H1 (cell line): ENCODE measurements around the gene WDR59. TPM values are rescaled to one million over a fixed set of nuclear protein-coding genes. Genes with fewer than 3 reads are reported as not detected.

Source experiments
- CTCF ChIA-PET: fragments of 300-600 bp; sonication (Branson Sonifier 250); formaldehyde crosslinking; loops from one replicate; lab custom pipeline; 2021; ENCODE audit not compliant: partially characterized antibody; lab: Charles Lee
- POLR2A ChIA-PET: fragments of 300-600 bp; sonication (Branson Sonifier 250); formaldehyde crosslinking; loops from one replicate; lab custom pipeline; 2021; ENCODE audit warnings: inconsistent platforms; ENCODE audit not compliant: partially characterized antibody; lab: Charles Lee
- DNase-seq, 2 experiments: peaks; one replicate each; pipeline versions ENCODE4 v3.0.0 to v3.0.0-alpha.2; 2010 to 2022; ENCODE audit warnings: low spot score in 2 of 2, low read depth in 1 of 2, mixed read lengths in 1 of 2
- FAIRE-seq: peaks from 2 replicates; lab custom pipeline; 2011; peaks lifted over from hg19 to GRCh38; lab: Jason Lieb, UNC
- H2AFZ ChIP-seq: 2 replicates; pipeline ENCODE4 v1.8.1; 2012; ENCODE audit warnings: low read length, inconsistent platforms
- H2AK5ac ChIP-seq: 2 replicates; pipeline ENCODE4 v1.6.1; 2013; ENCODE audit warnings: low read depth, low read length
- H2BK120ac ChIP-seq: replicated peaks from 2 replicates; pipeline ENCODE3; 2013; ENCODE audit warnings: low read depth, low read length, inconsistent platforms
- H2BK12ac ChIP-seq: 2 replicates; pipeline ENCODE4 v1.6.1; 2013; ENCODE audit warnings: low read depth, low read length
- H2BK15ac ChIP-seq: 2 replicates; pipeline ENCODE4 v1.6.1; 2013; ENCODE audit warnings: low read length
- H2BK20ac ChIP-seq: 2 replicates; pipeline ENCODE4 v1.6.1; 2013; ENCODE audit warnings: low read length
- H2BK5ac ChIP-seq: 2 replicates; pipeline ENCODE4 v1.6.1; 2013; ENCODE audit warnings: low read depth, low read length
- H3K14ac ChIP-seq: 2 replicates; pipeline ENCODE4 v1.6.1; 2013; ENCODE audit warnings: inconsistent platforms; ENCODE audit not compliant: insufficient read length
- H3K18ac ChIP-seq: 2 replicates; pipeline ENCODE4 v1.6.1; 2013; ENCODE audit warnings: low read length; ENCODE audit errors: extremely low read depth
- H3K23ac ChIP-seq: 2 replicates; pipeline ENCODE4 v1.6.1; 2013; ENCODE audit warnings: inconsistent platforms; ENCODE audit not compliant: insufficient read length
- H3K23me2 ChIP-seq: 2 replicates; pipeline ENCODE4 v1.6.1; 2013; ENCODE audit warnings: low read depth, low read length
- H3K27ac ChIP-seq: 2 replicates; pipeline ENCODE4 v1.6.1; 2011; ENCODE audit warnings: low read depth, low read length, inconsistent platforms
- H3K27me3 ChIP-seq, 4 experiments: replicated peaks in 1 of 4; 1 replicate in 1 of 4; 2 replicates in 3 of 4; pipeline versions ENCODE4 v1.6.1 to v1.8.1; 2011 to 2013; ENCODE audit warnings: low read length in 3 of 4, mild to moderate bottlenecking in 3 of 4, inconsistent platforms in 2 of 4, mixed read lengths in 2 of 4, moderate library complexity in 1 of 4; ENCODE audit not compliant: control insufficient read depth in 3 of 4, insufficient read depth in 3 of 4; ENCODE audit errors: extremely low read depth in 1 of 4
- H3K36me3 ChIP-seq, 4 experiments: 2 replicates each; pipeline versions ENCODE4 v1.6.1 to v1.8.1; 2011 to 2013; ENCODE audit warnings: mild to moderate bottlenecking in 4 of 4, low read length in 3 of 4, moderate library complexity in 2 of 4, control low read depth in 1 of 4, inconsistent platforms in 1 of 4; ENCODE audit not compliant: insufficient read depth in 4 of 4, control insufficient read depth in 2 of 4
- H3K4ac ChIP-seq: replicated peaks from 2 replicates; pipeline ENCODE3; 2013; ENCODE audit warnings: low read length, low read depth, mixed read lengths, inconsistent platforms; ENCODE audit not compliant: insufficient read length
- H3K4me1 ChIP-seq, 4 experiments: replicated peaks in 1 of 4; 1 replicate in 1 of 4; 2 replicates in 3 of 4; pipeline versions ENCODE4 v1.6.1 to v1.8.1; 2011 to 2013; ENCODE audit warnings: low read length in 3 of 4, inconsistent platforms in 2 of 4, mixed read lengths in 1 of 4; ENCODE audit not compliant: insufficient read depth in 4 of 4, control insufficient read depth in 3 of 4
- H3K4me2 ChIP-seq, 2 experiments: 2 replicates each; pipeline versions ENCODE4 v1.6.1 to v1.8.1; 2011 to 2013; ENCODE audit warnings: low read depth in 2 of 2, low read length in 2 of 2, control low read depth in 1 of 2, inconsistent platforms in 1 of 2, mild to moderate bottlenecking in 1 of 2; ENCODE audit not compliant: insufficient read depth in 1 of 2
- H3K4me3 ChIP-seq, 4 experiments: fragments of 200-600, 300-600 bp in 1 of 4; sonication (generic), shearing (Covaris generic), sonication (Bioruptor Twin) in 1 of 4; 2 replicates each; pipeline versions ENCODE4 v1.5.1 to v1.8.1; 2011 to 2016; ENCODE audit warnings: low read length in 4 of 4, low read depth in 3 of 4, control low read depth in 2 of 4, inconsistent platforms in 2 of 4, mild to moderate bottlenecking in 2 of 4, mixed read lengths in 1 of 4, moderate library complexity in 1 of 4; ENCODE audit not compliant: insufficient read depth in 2 of 4; ENCODE audit errors: extremely low read depth in 1 of 4
- H3K56ac ChIP-seq: replicated peaks from 2 replicates; pipeline ENCODE3; 2013; ENCODE audit warnings: low read depth, mild to moderate bottlenecking, mixed read lengths, low read length, inconsistent platforms; ENCODE audit not compliant: insufficient read length
- H3K79me1 ChIP-seq: 2 replicates; pipeline ENCODE4 v1.6.1; 2013; ENCODE audit warnings: low read depth, low read length, control low read depth
- H3K79me2 ChIP-seq, 2 experiments: 2 replicates each; pipeline versions ENCODE4 v1.6.1 to v1.8.1; 2012 to 2013; ENCODE audit warnings: low read length in 2 of 2, mild to moderate bottlenecking in 2 of 2, inconsistent platforms in 1 of 2; ENCODE audit not compliant: insufficient read depth in 2 of 2, control insufficient read depth in 1 of 2
- H3K9ac ChIP-seq, 4 experiments: replicated peaks in 1 of 4; 1 replicate in 1 of 4; 2 replicates in 3 of 4; pipeline versions ENCODE4 v1.6.1 to v1.8.1; 2011 to 2013; ENCODE audit warnings: low read depth in 3 of 4, low read length in 3 of 4, control low read depth in 2 of 4, mild to moderate bottlenecking in 2 of 4, moderate library complexity in 2 of 4, inconsistent platforms in 1 of 4; ENCODE audit errors: extremely low read depth in 1 of 4
- H3K9me3 ChIP-seq, 2 experiments: 2 replicates each; pipeline versions ENCODE4 v1.6.1 to v1.8.1; 2012 to 2013; ENCODE audit warnings: mild to moderate bottlenecking in 2 of 2, moderate library complexity in 2 of 2, control low read depth in 1 of 2, inconsistent platforms in 1 of 2, low read depth in 1 of 2, low read length in 1 of 2, mixed read lengths in 1 of 2; ENCODE audit not compliant: insufficient read depth in 2 of 2
- H4K20me1 ChIP-seq, 2 experiments: replicated peaks in 1 of 2; 2 replicates each; pipeline versions ENCODE3 to v1.8.1; 2011 to 2013; ENCODE audit warnings: inconsistent platforms in 2 of 2, low read length in 2 of 2, mild to moderate bottlenecking in 1 of 2; ENCODE audit not compliant: insufficient read depth in 2 of 2, control insufficient read depth in 1 of 2
- H4K5ac ChIP-seq: 2 replicates; pipeline ENCODE4 v1.6.1; 2013; ENCODE audit warnings: low read length, low read depth, mixed read lengths, inconsistent platforms; ENCODE audit not compliant: insufficient read length
- H4K8ac ChIP-seq: 2 replicates; pipeline ENCODE4 v1.8.0; 2013; ENCODE audit warnings: mild to moderate bottlenecking, moderate library complexity, low read length, inconsistent platforms; ENCODE audit not compliant: insufficient read depth; ENCODE audit errors: extremely low read depth
- H4K91ac ChIP-seq: replicated peaks from 2 replicates; pipeline ENCODE3; 2013; ENCODE audit warnings: low read length, mixed read lengths, inconsistent platforms; ENCODE audit not compliant: insufficient read length
- BRCA1 ChIP-seq: IDR thresholded peaks from 2 replicates; pipeline ENCODE4 v1.6.1; 2012; ENCODE audit warnings: low read depth, low read length, improper control_type of control experiment
- RAD21 ChIP-seq, 2 experiments: IDR thresholded peaks in 1 of 2; conservative IDR thresholded peaks in 1 of 2; 2 replicates each; pipeline ENCODE4 v1.6.1; 2011; ENCODE audit warnings: low read depth in 2 of 2, low read length in 2 of 2, improper control_type of control experiment in 1 of 2, inconsistent platforms in 1 of 2, mild to moderate bottlenecking in 1 of 2, moderate library complexity in 1 of 2
- RFX5 ChIP-seq: IDR thresholded peaks from 2 replicates; pipeline ENCODE4 v1.6.1; 2011; ENCODE audit warnings: low read depth, low read length, improper control_type of control experiment, borderline replicate concordance
- SAP30 ChIP-seq: fragments of 300-600 bp; sonication (generic); IDR thresholded peaks from 2 replicates; pipeline ENCODE4 v1.7.1; 2012; ENCODE audit warnings: low read length, moderate library complexity, mild to moderate bottlenecking, inconsistent platforms; ENCODE audit not compliant: insufficient read depth, insufficient replicate concordance
- SIN3A ChIP-seq, 2 experiments: IDR thresholded peaks in 1 of 2; conservative IDR thresholded peaks in 1 of 2; 2 replicates each; pipeline ENCODE4 v1.6.1; 2011 to 2012; ENCODE audit warnings: low read length in 2 of 2, improper control_type of control experiment in 1 of 2, low read depth in 1 of 2, mild to moderate bottlenecking in 1 of 2
- SRF ChIP-seq: IDR thresholded peaks from 2 replicates; pipeline ENCODE4 v1.6.1; 2011; ENCODE audit warnings: mild to moderate bottlenecking, low read depth, low read length, moderate library complexity
- TEAD4 ChIP-seq: IDR thresholded peaks from 2 replicates; pipeline ENCODE4 v1.6.1; 2012; ENCODE audit warnings: low read depth, low read length, inconsistent platforms, mixed read lengths
- ZNF274 ChIP-seq: IDR thresholded peaks from 2 replicates; pipeline ENCODE4 v1.7.0; 2012; ENCODE audit warnings: low read length, borderline replicate concordance; ENCODE audit errors: extremely low read depth
- WGBS, 2 experiments: shearing (Covaris generic) in 1 of 2; methylation state at CpG; one replicate each; pipeline versions ENCODE4 v1.1.6 to v1.1.7; 2013 to 2015; ENCODE audit warnings: low lambda C conversion rate in 2 of 2, mixed read lengths in 2 of 2, inconsistent platforms in 1 of 2, low coverage in 1 of 2, missing lambda C conversion rate in 1 of 2; ENCODE audit not compliant: insufficient replicate concordance in 2 of 2, insufficient coverage in 1 of 2, insufficient read length in 1 of 2; ENCODE audit errors: extremely low coverage in 1 of 2, missing lambda C conversion rate in 1 of 2; 5-methylcytosine and 5-hydroxymethylcytosine counted together
- polyA plus RNA-seq, 7 experiments: library from polyadenylated mRNA; depleted of rRNA in 3 of 7; stranded (reverse) in 5 of 7; unstranded in 2 of 7; fragments of >200 nt in 5 of 7; fragments of 200-250 nt in 2 of 7; gene quantifications; 1 replicate in 5 of 7; 2 replicates in 1 of 7; 4 replicates in 1 of 7; pipeline versions ENCODE4 v1.2.1 to v1.2.3, GENCODE V29; 2011 to 2013; ENCODE audit warnings: missing spikeins in 2 of 7, mixed read lengths in 2 of 7
- total RNA-seq: library from RNA; stranded (reverse); fragmentation: NEBNext Ultra II Directional; extraction: Animal tissue kit (Norgen Biotek cat#: 25700); gene quantifications from 2 replicates; pipeline ENCODE4 v1.2.1, GENCODE V29; 2021
- TF ChIP-seq, protein P1 (sequence below): IDR thresholded peaks from 2 replicates; pipeline ENCODE4 v1.6.1; 2012; ENCODE audit warnings: inconsistent platforms

Gene WDR59
- total and polyA plus RNA-seq, 2 of the 8 experiments (the other 6 are each of a cell fraction or from before 2014, with no cell fraction given): 84.2 to 124 TPM

DNA sequence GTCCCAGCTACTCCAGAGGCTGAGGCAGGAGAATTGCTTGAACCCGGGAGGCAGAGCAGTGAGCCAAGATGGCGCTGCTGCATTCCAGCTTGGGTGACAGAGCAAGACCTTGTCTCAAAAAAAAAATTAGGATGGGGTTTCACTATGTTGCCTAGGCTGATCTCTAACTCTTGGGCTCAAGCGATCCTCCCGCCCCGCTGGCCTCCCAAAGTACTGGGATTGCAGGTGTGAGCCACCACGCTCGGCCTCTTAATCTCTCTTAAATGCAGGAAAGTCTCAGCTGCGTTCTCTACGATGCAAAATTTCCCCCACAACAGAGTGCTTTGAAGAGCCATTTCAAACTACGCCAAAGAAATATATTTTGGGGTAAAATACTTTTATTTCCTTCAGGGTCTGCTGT lies 5.9 kb upstream of the WDR59 start:
- FAIRE-seq (no peak), DNase-seq (no peak)
- Histone ChIP-seq H3K4me2 (no peak overlapping the region), H3K18ac (no peak overlapping the region), H2AFZ (no peak overlapping the region), H3K14ac (no peak overlapping the region), H3K27me3 (no peaks in the 10 kb centered on the region), H3K23me2 (no peaks in the 10 kb centered on the region), H2BK120ac (no peak overlapping the region), H3K4me1 (peaks cover 2 to 9% (median 8%) of the 10 kb centered on the region in 4 experiments; a peak in 6 of 7 replicates), H2BK5ac (no peak overlapping the region), H4K5ac (no peak overlapping the region), H3K23ac (no peak overlapping the region), H2BK15ac (no peak overlapping the region), H3K79me1 (no peaks in the 10 kb centered on the region), H3K9me3 (no peaks in the 10 kb centered on the region), H3K4me3 (no peak overlapping the region), H3K4ac (no peak overlapping the region), H2BK12ac (no peak overlapping the region), H3K56ac (no peak overlapping the region), H3K36me3 (no peaks in the 10 kb centered on the region), H2AK5ac (no peak overlapping the region), H4K8ac (no peak overlapping the region), H4K20me1 (no peaks in the 10 kb centered on the region), H4K91ac (no peak overlapping the region), H2BK20ac (no peak overlapping the region), H3K9ac (no peak overlapping the region), H3K27ac (no peak overlapping the region), H3K79me2 (no peaks in the 10 kb centered on the region)
- ChIA-PET POLR2A (no interaction called here), CTCF (interaction anchor here (1.1 kb wide), 1 partner anchor 120 kb away, joined by 3 read pairs; no protein-coding TSS in a partner anchor)
- 91% methylated on average over 10 of the region's 10 CpGs; no CpG with 5 or more reads in 1 of the 2 experiments for WGBS, 2 experiments
- TF ChIP-seq SAP30 (no peak), RFX5 (no peak), RAD21 (IDR thresholded peaks at IDR 0.05 in 1 of 2, conservative IDR thresholded peaks at IDR 0.05 in 1 of 2; ENCODE audit: low read depth in 2 of 2, low read length in 2 of 2) (no peak), TEAD4 (no peak), ZNF274 (no peak), SIN3A (conservative IDR thresholded peaks at IDR 0.05 in 1 of 2, IDR thresholded peaks at IDR 0.05 in 1 of 2; ENCODE audit: low read depth in 1 of 2, low read length in 2 of 2) (no peak), BRCA1 (no peak), SRF (no peak)
- TF ChIP-seq, protein P1, sequence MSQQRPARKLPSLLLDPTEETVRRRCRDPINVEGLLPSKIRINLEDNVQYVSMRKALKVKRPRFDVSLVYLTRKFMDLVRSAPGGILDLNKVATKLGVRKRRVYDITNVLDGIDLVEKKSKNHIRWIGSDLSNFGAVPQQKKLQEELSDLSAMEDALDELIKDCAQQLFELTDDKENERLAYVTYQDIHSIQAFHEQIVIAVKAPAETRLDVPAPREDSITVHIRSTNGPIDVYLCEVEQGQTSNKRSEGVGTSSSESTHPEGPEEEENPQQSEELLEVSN: no peak
